ENCODE data around the gene CDC42BPB. TPM values are rescaled to one million over a fixed set of nuclear protein-coding genes. Genes with fewer than 3 reads are reported as not detected.

The CDC42BPB gene
- total RNA-seq, 2 experiments from 2014 or later: 2.0 to 2.5 TPM

DNA sequence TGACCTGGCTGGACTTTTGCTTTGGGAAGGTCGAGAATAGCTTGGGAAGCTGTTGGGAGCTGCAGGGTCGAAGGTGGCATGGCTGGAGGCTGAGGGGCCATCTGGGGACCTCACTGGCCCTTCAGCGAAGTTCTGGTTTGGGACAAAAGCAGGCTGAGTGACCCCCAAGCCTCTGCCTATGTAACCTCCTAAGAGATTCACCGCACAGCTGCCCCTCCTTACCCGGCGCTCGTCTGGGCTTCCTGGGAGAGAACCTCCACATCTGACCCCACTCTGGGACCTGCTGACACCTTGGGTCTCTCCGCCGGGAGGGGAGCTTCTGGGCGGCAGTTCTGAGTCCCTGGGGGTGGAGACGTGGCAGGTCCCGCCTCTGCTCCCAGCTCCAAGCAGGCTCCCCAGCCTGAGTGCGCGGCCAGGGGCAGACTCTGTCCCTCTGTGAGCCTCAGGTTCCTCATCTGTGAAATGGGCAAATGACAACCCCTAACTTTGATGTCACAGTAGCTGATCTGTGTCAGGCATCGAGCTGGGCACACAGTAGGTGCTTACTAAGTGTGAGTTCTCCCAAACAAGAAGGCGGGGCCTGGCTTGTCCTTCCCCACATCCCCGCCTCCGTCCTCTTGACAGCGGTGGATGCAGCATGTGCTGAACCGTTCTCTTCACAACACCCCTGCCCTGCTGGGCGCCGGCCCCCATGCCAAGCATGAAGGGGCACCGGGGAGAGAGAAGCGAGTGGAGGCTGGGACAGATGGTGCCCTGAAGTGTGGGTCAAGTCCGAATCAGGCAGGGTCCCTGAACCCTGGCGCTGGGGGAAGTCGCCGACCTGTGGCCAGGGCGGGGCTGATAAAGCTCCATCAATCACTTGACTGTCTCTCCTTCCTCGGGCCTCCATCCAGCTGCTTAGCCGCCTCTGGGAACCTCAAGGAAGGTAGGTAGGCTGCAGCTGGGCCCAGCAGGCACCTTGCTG, 40.9 kb upstream of the CDC42BPB start:
- Mint-ChIP-seq H3K9me3 (no peaks in the 10 kb centered on the region), H3K27me3 (peaks cover 28% of the 10 kb centered on the region), H3K4me3 (no peak overlapping the region), H3K4me1 (no peaks in the 10 kb centered on the region), H3K36me3 (no peaks in the 10 kb centered on the region), H3K27ac (no peak overlapping the region)
- no peak for DNase-seq

DNA sequence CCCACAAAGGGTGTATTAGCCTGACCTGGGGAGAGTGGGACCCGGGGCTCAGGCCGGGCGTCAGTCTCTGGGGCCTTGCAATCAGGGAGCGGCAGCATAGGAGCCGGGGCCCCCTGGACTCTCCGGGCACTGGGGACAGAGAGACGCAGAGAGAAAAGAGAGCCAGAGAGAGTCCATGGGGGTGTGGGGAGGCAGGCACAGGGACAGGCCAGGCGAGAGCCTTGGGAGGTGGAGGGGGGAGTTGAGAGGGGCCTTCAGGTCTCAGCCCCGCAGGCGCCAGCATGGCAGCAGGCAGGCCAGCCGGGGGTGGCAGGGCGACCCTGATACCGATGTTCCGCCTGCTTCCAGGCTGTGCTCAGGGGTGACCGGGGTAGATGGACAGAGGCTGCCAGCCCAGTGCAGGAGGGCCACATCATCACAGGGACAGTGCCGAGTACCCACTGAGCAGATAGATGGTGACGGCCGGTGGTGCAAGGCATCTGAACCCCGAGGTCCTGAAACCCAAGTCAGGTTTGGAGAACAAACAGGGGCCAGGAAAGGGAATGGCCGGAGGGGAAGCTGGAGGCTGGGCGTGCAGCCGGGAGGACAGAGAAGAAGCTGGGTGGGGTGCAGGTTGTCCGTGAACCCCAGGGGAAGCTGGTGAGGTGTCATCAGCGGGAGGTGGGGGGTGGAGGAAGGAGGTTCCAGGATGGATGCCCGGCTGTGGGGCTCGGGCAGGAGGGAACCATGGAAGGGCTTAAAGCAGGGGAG, 40.1 kb upstream of the CDC42BPB start:
- no peak overlapping the region for H3K27ac Mint-ChIP-seq
- H3K27me3 Mint-ChIP-seq: peaks cover 21% of the 10 kb centered on the region

DNA sequence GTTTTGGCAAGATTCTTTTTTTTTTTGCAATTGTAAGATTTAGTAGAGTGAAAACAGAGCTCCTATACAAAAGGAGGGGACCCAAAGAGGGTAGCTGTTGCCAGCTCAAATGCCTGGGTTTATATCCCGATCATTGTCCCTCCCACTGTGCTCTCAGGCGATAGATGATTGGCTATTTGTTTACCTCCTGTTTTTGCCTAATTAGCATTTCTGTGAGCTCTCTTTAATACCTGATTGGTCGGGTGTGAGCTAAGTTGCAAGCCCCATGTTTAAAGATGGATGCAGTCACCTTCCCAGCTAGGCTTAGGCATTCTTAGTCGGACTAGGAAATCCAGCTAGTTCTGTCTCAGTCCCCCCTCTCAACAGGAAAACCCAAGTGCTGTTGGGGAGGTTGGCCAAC, 39.0 kb upstream of the CDC42BPB start:
- peaks cover 4% of the 10 kb centered on the region for H3K4me1 Mint-ChIP-seq
- H3K27me3 Mint-ChIP-seq: peaks cover 11% of the 10 kb centered on the region
- H3K27ac Mint-ChIP-seq: no peak overlapping the region
- DNase-seq: no peak
- no peaks in the 10 kb centered on the region for H3K36me3 Mint-ChIP-seq
- no peak overlapping the region for H3K4me3 Mint-ChIP-seq
- no peaks in the 10 kb centered on the region for H3K9me3 Mint-ChIP-seq

More for the DNA sequence above, 40.1 kb upstream of the CDC42BPB start:
- no peaks in the 10 kb centered on the region for H3K4me1 Mint-ChIP-seq
- H3K9me3 Mint-ChIP-seq: no peaks in the 10 kb centered on the region
- no peaks in the 10 kb centered on the region for H3K36me3 Mint-ChIP-seq
- DNase-seq: no peak
- H3K4me3 Mint-ChIP-seq: no peak overlapping the region

DNA sequence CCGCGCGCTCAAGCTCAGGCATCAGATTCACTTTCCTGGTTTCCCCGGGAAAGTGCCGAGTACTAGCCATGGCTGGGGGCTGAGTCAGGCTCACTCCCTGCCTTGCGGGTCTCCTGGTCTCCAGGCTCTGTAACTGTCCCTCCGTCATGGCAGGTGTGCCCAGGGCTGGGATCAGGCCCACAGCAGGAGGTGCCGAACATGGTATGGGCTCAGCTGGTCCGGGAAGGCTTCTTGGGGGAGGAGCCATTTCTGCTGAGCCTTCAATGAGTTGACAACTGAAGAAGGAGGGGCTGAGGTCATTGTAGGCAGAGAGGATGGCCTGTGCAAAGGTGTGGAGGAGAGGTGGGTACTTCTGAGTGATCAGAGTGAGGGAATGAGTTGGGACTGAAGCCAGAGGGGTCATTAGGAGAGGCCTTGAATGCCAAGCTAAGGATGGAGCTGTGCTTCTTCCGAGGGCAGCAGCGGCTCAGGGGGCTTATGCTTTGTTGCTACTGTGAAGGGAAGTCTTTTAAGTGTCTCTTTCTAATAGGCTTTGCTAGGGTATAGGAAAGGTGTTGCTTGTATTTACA, 37.9 kb upstream of the CDC42BPB start:
- Mint-ChIP-seq H3K36me3 (no peaks in the 10 kb centered on the region), H3K9me3 (no peaks in the 10 kb centered on the region), H3K4me3 (no peak overlapping the region), H3K27ac (no peak overlapping the region), H3K4me1 (peaks cover 8% of the 10 kb centered on the region), H3K27me3 (peaks cover 3% of the 10 kb centered on the region)
- DNase-seq: no peak

DNA sequence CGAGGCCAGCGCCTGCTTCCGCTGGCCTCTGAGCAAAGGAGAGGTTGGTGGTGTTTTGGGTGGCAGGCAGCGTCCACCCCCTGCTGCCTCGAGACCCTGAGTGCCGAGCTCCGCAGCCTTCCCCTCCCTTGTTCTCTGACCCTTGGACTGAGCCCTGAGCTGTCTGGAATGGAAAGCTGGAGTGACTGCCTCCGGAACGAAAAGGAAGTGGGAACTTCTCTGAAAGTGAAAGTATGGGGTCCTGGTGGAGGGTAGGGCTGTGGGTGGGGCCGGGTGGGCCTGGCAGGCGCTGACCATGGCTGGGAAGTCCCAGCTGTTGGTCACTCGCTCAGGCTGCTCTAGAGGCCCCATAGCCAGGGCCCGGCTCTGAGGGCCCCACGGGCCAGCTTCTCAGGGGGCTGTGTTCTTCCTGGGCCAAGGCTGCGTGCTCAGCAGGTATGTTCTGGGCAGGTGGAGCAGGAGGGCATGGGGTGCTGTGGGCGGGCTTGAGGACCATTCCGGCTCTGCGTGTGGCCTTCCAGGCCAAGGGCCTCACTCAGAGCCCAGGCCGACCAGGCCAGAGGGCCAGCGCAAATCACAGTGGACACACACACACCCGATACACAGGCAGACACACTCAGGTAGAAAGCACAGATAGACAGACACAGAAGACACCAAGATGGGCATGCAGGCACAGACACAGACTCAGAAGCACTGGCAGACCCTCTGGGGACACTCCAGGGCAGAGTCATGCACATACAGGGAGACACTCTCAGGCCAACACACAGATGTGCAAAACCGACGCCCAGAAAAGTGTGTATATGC, 37.3 kb upstream of the CDC42BPB start, which contains the start of gene EXOC3L4:
EXOC3L4 (plus strand) TSS at position 320 of the 804 bp plus-strand sequence. CDS start 5,495 bp downstream, outside the sequence.
- Mint-ChIP-seq H3K36me3 (no peaks in the 10 kb centered on the region), H3K27ac (no peak within 1 kb of the TSS), H3K9me3 (no peaks in the 10 kb centered on the region), H3K4me3 (no peak within 1 kb of the TSS), H3K27me3 (no peaks in the 10 kb centered on the region), H3K4me1 (peaks cover 8% of the 10 kb centered on the region)
- no peak for DNase-seq

DNA sequence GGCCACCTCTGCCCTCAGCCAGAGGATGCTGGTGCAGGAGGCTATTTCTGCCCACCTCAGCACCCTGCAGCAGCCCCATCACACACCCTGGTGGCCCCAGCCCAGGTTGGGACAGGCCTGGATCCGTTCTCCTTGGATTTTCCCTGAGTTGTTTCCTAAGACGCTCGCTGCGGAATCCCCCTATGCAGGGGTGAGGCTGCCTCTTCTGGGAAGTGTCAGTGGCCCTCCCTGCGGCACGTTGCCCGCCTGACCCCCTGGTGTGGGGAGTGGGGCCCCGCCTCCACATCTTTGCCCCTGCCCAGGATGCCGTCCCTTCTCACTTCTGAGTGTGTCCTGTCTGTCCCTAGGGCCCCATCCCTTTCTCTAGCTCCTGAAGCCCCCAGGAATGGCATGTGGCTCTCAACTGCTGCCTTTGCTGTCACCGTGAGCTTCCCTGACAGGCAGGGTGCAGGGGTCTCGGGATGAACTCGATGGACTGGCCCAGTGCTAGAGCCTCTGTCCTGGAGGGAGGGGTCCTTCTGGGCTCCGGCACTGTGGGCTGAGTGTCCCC, 36.6 kb upstream of the CDC42BPB start:
- no peak for DNase-seq
- Mint-ChIP-seq H3K27ac (no peak overlapping the region), H3K36me3 (no peaks in the 10 kb centered on the region), H3K4me3 (no peak overlapping the region), H3K9me3 (no peaks in the 10 kb centered on the region), H3K4me1 (peaks cover 8% of the 10 kb centered on the region), H3K27me3 (no peaks in the 10 kb centered on the region)

DNA sequence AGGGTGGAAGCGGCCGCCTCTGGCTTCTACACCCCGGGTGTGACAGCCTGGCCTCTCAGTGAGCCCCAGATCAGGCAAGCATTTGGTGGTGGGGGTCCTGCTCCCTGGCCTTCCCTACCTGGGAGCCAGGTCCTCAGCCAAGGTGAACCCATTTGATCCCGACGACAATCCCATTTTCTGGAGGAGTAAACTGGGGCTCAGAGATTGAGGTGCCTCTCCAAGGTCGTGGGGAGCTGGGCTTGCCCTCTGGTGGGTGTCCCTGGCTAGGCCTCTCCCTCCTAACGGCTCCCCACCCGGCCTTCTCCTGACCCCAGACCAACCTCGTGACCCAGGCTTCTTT, 34.5 kb upstream of the CDC42BPB start:
- Mint-ChIP-seq H3K4me3 (peak overlapping the region; percentile 22), H3K27ac (no peak overlapping the region), H3K36me3 (no peaks in the 10 kb centered on the region), H3K4me1 (peaks cover 8% of the 10 kb centered on the region), H3K9me3 (no peaks in the 10 kb centered on the region), H3K27me3 (peaks cover under 1% of the 10 kb centered on the region)
- DNase-seq: no peak

DNA sequence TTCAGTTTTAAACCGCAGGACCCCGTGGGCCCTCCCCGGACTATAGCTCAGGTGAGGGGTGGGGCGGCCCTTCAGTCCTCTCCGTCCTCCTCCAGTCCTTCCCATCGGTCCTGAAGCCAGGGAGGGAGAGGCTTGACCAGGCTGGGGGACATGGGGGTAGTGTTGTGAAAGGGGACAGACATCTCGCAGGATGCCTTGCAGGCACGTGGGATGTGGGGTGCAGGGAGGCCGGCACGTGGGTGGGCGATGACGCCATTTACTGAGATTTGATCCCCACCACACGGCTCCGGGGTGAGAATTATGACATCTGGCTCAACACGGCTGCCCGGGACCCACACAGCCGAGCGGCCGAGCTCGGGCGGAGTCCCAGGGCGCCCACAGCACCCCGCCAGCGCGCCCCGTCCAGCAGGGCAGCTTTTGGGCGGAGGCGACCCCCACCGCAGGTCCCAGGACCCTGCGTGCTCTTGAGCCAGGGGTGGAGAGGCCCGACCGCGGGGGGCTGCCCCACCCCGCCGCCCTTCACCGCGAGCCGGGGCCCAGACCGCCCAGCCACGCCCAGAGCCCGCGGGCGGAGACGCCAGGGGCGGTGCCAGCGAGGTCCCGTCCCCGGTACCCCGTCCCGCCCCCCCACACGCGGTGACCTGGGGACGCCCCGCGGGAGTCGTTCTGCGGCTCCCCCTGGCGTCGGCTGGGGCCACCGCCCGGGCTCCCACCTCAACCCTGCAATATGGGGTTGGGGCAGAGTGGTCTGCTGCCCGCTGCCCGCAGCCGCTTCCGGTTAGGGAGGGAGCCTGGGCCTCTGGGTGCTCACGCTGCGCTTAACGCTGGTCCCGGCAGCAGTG, 33.9 kb upstream of the CDC42BPB start:
- H3K9me3 Mint-ChIP-seq: no peaks in the 10 kb centered on the region
- H3K4me3 Mint-ChIP-seq: peak overlapping the region; percentile 55
- H3K27me3 Mint-ChIP-seq: peaks cover 6% of the 10 kb centered on the region
- no peak overlapping the region for H3K27ac Mint-ChIP-seq
- peaks cover 8% of the 10 kb centered on the region for H3K4me1 Mint-ChIP-seq
- DNase-seq: peak; percentile 78
- no peaks in the 10 kb centered on the region for H3K36me3 Mint-ChIP-seq

DNA sequence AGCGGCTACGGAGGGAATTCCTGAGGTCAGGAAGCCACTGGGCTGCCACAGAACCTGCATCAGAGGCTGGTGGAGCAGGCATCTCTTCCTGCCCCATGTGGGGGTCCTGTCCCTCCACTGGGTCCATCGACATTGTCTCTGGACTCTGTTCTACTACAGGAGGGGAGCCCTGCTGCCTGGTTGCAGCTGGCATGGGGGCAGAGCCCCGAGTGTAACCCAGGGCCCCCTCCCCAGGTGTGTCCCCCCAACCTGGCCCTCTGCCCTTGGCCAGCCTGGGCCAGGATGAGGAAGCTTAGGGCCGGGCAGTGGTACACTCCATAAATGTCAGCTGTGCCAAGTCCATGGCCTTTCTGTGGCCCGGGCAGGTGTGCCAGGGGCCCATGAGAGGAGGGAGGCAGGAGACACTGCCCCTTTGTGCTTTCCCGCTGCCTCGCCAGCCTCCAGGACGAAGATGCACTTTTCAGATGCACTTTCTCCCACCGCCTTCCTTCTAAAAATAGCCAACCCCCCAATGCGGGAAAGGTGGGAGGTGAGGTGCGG, 33.2 kb upstream of the CDC42BPB start:
- H3K36me3 Mint-ChIP-seq: no peaks in the 10 kb centered on the region
- H3K9me3 Mint-ChIP-seq: no peaks in the 10 kb centered on the region
- no peak for DNase-seq
- H3K4me3 Mint-ChIP-seq: peak overlapping the region; percentile 55
- H3K27me3 Mint-ChIP-seq: peaks cover 9% of the 10 kb centered on the region
- no peak overlapping the region for H3K27ac Mint-ChIP-seq
- peaks cover 8% of the 10 kb centered on the region for H3K4me1 Mint-ChIP-seq

DNA sequence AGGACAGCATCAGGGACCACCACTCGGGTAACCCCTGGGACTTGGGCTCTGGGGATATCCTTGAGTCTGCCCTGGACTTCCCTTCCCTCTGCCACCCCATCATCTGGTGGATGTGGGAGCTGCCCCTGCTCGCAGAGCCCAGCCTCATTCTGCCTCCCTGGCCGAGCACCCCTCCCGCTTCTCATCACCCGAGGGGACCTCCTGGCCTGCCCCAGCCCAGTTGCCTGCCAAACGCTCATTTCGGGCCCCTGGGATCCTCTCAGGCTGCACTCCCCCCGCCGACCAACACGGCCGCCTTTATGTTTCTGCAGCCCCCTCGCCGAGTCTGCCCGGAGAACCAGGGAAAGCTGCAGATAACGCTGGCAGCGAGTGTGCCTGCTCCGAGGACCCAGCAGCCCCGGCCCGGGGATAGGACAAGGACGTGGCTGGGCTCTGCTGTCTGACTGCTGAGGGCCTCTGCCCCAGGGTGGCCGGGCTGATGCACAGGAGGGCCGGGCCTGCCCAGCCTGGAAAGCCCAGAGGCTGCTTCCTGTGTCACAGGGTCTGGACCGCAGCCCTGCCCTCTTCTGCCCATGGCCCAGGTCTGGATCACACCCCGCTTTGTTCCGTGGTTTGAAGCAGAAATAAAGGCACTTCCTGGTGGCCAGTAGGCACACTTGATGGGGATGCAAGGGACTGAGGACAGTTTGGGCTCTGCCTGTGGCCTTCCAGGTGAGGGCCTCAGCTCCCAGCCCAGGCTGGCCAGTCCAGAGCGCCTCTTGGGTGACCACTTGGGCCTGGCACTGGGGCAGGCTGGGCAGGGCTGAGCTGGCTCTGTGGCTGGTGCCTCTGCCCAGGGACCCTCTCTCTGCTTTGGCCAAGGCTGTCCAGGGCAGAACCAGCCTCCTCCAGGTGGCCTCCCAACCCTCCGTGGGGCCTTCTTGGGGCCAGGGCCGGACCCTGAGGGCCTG, 32.3 kb upstream of the CDC42BPB start:
- no peaks in the 10 kb centered on the region for H3K36me3 Mint-ChIP-seq
- no peak overlapping the region for H3K27ac Mint-ChIP-seq
- no peak for DNase-seq
- H3K27me3 Mint-ChIP-seq: peaks cover 12% of the 10 kb centered on the region
- no peak overlapping the region for H3K4me3 Mint-ChIP-seq
- H3K4me1 Mint-ChIP-seq: peaks cover 8% of the 10 kb centered on the region
- H3K9me3 Mint-ChIP-seq: no peaks in the 10 kb centered on the region

DNA sequence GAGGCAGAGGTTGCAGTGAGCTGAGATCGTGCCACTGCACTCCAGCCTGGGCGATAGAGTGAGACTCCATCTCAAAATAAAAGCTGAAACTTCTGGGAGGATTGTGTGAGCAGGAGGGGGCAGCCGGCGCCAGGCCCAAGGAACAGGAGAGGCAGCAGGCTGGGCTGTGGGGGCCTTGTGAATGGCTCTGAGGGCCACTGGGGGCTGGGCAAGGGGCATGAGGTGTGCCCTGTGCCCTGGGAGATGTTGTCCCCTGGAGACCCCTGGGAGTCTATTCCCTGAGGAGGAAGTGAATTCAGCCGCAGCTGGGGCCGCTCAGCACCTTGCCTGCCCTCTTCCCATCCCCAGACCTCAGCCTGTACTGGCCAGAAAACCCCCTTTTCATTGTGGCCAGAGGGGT, 31.6 kb upstream of the CDC42BPB start:
- no peak for DNase-seq
- Mint-ChIP-seq H3K36me3 (no peaks in the 10 kb centered on the region), H3K27ac (no peak overlapping the region), H3K9me3 (no peaks in the 10 kb centered on the region), H3K4me3 (no peak overlapping the region), H3K27me3 (peaks cover 16% of the 10 kb centered on the region), H3K4me1 (peaks cover 8% of the 10 kb centered on the region)

DNA sequence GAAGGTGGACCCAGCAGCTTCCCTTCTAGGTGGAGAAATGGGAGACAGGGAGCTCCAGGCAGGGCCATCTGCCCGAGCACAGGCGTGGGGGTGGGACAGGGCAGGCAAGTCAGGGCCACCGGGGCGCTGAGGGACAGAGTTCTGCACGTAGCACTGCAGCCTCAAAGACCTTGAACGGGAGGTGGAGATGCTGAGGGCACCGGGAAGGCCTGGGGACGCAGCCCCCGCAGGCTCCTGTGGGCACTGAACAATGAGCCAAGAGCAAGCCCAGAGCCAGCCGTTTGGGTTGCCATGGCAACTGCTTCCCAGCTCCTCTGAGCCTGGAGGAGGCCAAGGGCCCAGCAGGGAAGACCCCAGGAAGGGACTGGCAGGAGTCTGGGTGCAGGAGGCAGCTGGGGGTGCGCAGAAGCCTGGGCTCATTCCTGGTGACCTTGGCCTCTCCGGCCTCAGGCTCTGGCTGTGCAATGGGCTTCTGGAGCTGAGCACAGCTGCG, 30.0 kb upstream of the CDC42BPB start:
- H3K4me1 Mint-ChIP-seq: peaks cover 8% of the 10 kb centered on the region
- H3K27ac Mint-ChIP-seq: no peak overlapping the region
- no peaks in the 10 kb centered on the region for H3K36me3 Mint-ChIP-seq
- H3K4me3 Mint-ChIP-seq: no peak overlapping the region
- H3K27me3 Mint-ChIP-seq: peaks cover 16% of the 10 kb centered on the region
- no peaks in the 10 kb centered on the region for H3K9me3 Mint-ChIP-seq
- no peak for DNase-seq
